ENCODE measurements around the gene BET1. TPM values are rescaled to one million over a fixed set of nuclear protein-coding genes. Genes with fewer than 3 reads are reported as not detected.

The BET1 gene
- total and polyA plus RNA-seq, 12 donors, result 18.6 to 91.3 (median 37.9) TPM

DNA sequence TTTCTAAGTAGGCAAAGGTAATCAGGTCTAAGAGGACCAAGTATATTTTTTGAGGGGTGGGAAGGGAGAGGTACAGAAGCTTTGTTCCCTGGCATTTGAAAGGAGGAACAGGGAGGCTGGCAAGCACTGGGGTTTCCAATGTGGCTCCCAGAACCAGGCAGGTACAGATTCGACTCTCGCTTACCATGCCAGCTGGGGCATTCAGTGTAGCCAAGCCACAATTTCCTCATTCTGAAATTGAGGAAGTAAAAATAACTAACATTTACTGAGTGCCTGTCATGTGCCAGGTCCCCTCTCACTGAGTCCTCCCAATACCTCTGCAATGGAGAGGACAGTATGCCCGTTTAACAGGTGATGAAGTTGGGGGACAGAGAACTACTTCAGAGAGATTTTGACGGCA, 45.9 kb upstream of the BET1 start:
- no peak overlapping the region for H3K27ac ChIP-seq
- H3K9me3 ChIP-seq (replicated peaks in 1 of 3), result no peaks in the 10 kb centered on the region
- no peaks in the 10 kb centered on the region for H3K4me1 ChIP-seq (replicated peaks in 1 of 2)
- intact Hi-C loops (cut with DNase I), result no loop called here
- 63 to 83% (median 73%) methylated on average over 4 of the region's 4 CpGs for WGBS, 4 donors
- TF ChIP-seq POLR2A (IDR thresholded peaks at IDR 0.05), result no peak
- TF ChIP-seq, protein P1, sequence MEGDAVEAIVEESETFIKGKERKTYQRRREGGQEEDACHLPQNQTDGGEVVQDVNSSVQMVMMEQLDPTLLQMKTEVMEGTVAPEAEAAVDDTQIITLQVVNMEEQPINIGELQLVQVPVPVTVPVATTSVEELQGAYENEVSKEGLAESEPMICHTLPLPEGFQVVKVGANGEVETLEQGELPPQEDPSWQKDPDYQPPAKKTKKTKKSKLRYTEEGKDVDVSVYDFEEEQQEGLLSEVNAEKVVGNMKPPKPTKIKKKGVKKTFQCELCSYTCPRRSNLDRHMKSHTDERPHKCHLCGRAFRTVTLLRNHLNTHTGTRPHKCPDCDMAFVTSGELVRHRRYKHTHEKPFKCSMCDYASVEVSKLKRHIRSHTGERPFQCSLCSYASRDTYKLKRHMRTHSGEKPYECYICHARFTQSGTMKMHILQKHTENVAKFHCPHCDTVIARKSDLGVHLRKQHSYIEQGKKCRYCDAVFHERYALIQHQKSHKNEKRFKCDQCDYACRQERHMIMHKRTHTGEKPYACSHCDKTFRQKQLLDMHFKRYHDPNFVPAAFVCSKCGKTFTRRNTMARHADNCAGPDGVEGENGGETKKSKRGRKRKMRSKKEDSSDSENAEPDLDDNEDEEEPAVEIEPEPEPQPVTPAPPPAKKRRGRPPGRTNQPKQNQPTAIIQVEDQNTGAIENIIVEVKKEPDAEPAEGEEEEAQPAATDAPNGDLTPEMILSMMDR (IDR thresholded peaks at IDR 0.05), result no peak
- DNase-seq, result peak in 2 of 7 donors; percentile 4 to 15
- no peaks in the 10 kb centered on the region for H3K36me3 ChIP-seq (replicated peaks in 1 of 2)
- H3K27me3 ChIP-seq, result no peaks in the 10 kb centered on the region
- H3K4me3 ChIP-seq, result no peak overlapping the region

DNA sequence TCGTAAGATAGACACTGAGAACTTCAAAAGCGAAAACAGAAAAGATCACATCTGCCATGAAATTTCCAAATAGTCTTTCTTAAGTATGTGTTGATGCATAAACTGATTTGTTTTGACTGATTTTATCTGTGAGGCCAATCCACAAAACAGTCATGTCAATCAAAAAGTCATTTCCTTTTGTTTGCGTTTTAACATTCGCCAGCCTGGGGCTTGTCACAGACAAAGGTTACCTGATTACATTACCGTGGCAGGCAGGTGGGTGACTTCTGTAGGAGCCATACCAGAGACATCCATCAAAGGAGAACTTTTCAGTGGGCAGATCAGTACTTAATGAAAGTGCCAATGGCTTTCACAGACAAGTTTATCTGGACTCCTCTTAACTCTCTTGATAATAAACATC, 45.5 kb upstream of the BET1 start:
- intact Hi-C loops (cut with DNase I), result no loop called here
- no peak for TF ChIP-seq POLR2A (IDR thresholded peaks at IDR 0.05)
- TF ChIP-seq, protein P1 (IDR thresholded peaks at IDR 0.05), result no peak
- H3K36me3 ChIP-seq (replicated peaks in 1 of 2), result no peaks in the 10 kb centered on the region
- no peak overlapping the region for H3K4me3 ChIP-seq
- 67 to 70% (median 68%) methylated on average over 5 of the region's 5 CpGs for WGBS, 4 donors
- no peaks in the 10 kb centered on the region for H3K27me3 ChIP-seq
- no peak for DNase-seq
- H3K9me3 ChIP-seq (replicated peaks in 1 of 3), result no peaks in the 10 kb centered on the region
- H3K4me1 ChIP-seq (replicated peaks in 1 of 2), result no peaks in the 10 kb centered on the region
- no peak overlapping the region for H3K27ac ChIP-seq

DNA sequence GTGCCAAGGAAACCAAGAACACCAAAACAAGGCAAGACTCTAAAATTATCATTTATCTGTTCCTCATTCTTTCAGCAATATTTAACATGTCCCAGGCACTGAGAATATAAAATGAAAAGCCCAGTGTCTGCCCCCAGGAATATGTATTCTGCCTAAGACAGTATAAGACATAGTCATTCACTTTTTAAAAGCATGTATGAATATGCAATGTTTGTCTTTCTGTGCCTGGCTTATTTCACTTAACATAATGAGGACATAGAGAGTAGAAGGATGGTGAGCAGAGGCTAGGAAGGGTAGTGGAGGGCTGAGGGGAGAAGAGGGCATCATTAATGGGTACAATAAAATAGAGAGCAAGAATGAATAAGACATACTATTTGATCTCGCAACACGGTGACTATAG, 44.6 kb upstream of the BET1 start:
- DNase-seq, result no peak
- 89 to 94% (median 93%) methylated on average over 2 of the region's 2 CpGs for WGBS, 4 donors
- TF ChIP-seq POLR2A (IDR thresholded peaks at IDR 0.05), result no peak
- TF ChIP-seq, protein P1 (IDR thresholded peaks at IDR 0.05), result no peak
- H3K4me1 ChIP-seq (replicated peaks in 1 of 2), result no peaks in the 10 kb centered on the region
- no peaks in the 10 kb centered on the region for H3K9me3 ChIP-seq (replicated peaks in 1 of 3)
- no peak overlapping the region for H3K27ac ChIP-seq
- H3K36me3 ChIP-seq (replicated peaks in 1 of 2), result no peaks in the 10 kb centered on the region
- H3K4me3 ChIP-seq, result no peak overlapping the region
- intact Hi-C loops (cut with DNase I), result no loop called here
- H3K27me3 ChIP-seq, result no peaks in the 10 kb centered on the region

DNA sequence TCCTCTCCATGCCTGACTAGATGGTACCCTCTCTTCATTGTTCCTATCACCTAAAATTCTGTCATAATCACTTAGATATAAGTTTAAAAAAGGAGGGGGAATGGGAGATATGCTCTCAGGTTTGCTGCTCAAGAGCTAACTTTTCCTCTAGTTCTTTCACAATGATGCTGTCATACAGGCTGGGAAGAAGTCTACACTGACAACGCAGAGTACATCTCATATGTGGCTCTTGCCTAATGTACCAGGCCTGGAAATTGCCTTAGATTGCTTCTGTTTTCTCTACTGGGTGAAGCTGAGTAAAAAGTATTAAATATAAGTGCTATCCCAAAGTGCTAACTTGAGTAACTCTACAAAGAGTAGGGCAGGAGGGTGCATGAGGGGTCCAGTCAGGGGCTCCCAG, 43.8 kb upstream of the BET1 start:
- H3K9me3 ChIP-seq (replicated peaks in 1 of 3), result no peaks in the 10 kb centered on the region
- intact Hi-C loops (cut with DNase I), result no loop called here
- H3K4me1 ChIP-seq (replicated peaks in 1 of 2), result no peaks in the 10 kb centered on the region
- no peak overlapping the region for H3K27ac ChIP-seq
- TF ChIP-seq POLR2A (IDR thresholded peaks at IDR 0.05), result no peak
- TF ChIP-seq, protein P1 (IDR thresholded peaks at IDR 0.05), result no peak
- no peaks in the 10 kb centered on the region for H3K36me3 ChIP-seq (replicated peaks in 1 of 2)
- H3K27me3 ChIP-seq, result no peaks in the 10 kb centered on the region
- 85 to 95% (median 87%) methylated on average over 1 of the region's 1 CpG for WGBS, 4 donors
- H3K4me3 ChIP-seq, result no peak overlapping the region
- no peak for DNase-seq
